Measurements from ENCODE around the gene SMOC1.

The SMOC1 gene

GRCh38 chr14:69842686-69843420 is 36.4 kb upstream of the SMOC1 start:
- H3K9ac ChIP-seq (ENCODE audit: low read length): no peak overlapping the region
- peaks cover 35 to 54% of the 10 kb centered on the region in 2 experiments for H3K27me3 ChIP-seq (ENCODE audit: control insufficient read depth in 1 of 2, insufficient read depth in 1 of 2, low read length in 2 of 2)
- no peak overlapping the region for H4K8ac ChIP-seq (ENCODE audit: low read length)
- H2BK12ac ChIP-seq (ENCODE audit: low read length in 2 of 2): no peak overlapping the region
- H3K27ac ChIP-seq (ENCODE audit: low read length, poor library complexity, severe bottlenecking): no peak overlapping the region
- H4K91ac ChIP-seq (ENCODE audit: low read length): no peak overlapping the region
- H3K18ac ChIP-seq (ENCODE audit: low read depth in 1 of 2, low read length in 2 of 2): no peak overlapping the region
- H3K4me2 ChIP-seq (ENCODE audit: low read length, poor library complexity, severe bottlenecking): no peak overlapping the region
- no peak for DNase-seq
- H3K23ac ChIP-seq (ENCODE audit: low read length in 2 of 2): no peak overlapping the region
- 52% methylated on average over 11 of the region's 13 CpGs for WGBS
- H3K36me3 ChIP-seq (ENCODE audit: control insufficient read depth in 1 of 2, insufficient read depth in 2 of 2, low read depth in 1 of 2, low read length in 2 of 2): no peaks in the 10 kb centered on the region
- H3K9me3 ChIP-seq (ENCODE audit: control insufficient read depth, low read length): no peaks in the 10 kb centered on the region
- H2BK120ac ChIP-seq (ENCODE audit: low read depth, low read length): no peak overlapping the region
- no peak overlapping the region for H3K4me3 ChIP-seq (ENCODE audit: insufficient read depth in 1 of 2, low read depth in 1 of 2, low read length in 2 of 2)
- H2BK15ac ChIP-seq (ENCODE audit: low read depth, poor library complexity, severe bottlenecking): no peak overlapping the region
- H3K79me1 ChIP-seq (replicated peaks; ENCODE audit: low read length, poor library complexity, severe bottlenecking): no peaks in the 10 kb centered on the region
- H2BK5ac ChIP-seq (ENCODE audit: low read depth, low read length, poor library complexity, severe bottlenecking): no peak overlapping the region
- H2AFZ ChIP-seq (ENCODE audit: low read depth, low read length): no peak overlapping the region
- no peak overlapping the region for H3K4ac ChIP-seq (ENCODE audit: low read depth in 1 of 2, low read length in 2 of 2)
- peaks cover 3% of the 10 kb centered on the region for H3K4me1 ChIP-seq (ENCODE audit: control insufficient read depth, insufficient read depth, low read depth, low read length)
- no peak overlapping the region for H2AK5ac ChIP-seq (ENCODE audit: low read length, severe bottlenecking)
- H3K14ac ChIP-seq (ENCODE audit: low read length in 2 of 2): no peak overlapping the region

GRCh38 chr14:69844171-69844570 is 35.0 kb upstream of the SMOC1 start:
- no peak overlapping the region for H2AFZ ChIP-seq (ENCODE audit: low read depth, low read length)
- H3K4me1 ChIP-seq (ENCODE audit: control insufficient read depth, insufficient read depth, low read depth, low read length): peaks cover 3% of the 10 kb centered on the region
- DNase-seq: no peak
- no peak overlapping the region for H3K18ac ChIP-seq (ENCODE audit: low read depth in 1 of 2, low read length in 2 of 2)
- no peak overlapping the region for H3K4ac ChIP-seq (ENCODE audit: low read depth in 1 of 2, low read length in 2 of 2)
- WGBS: 87% methylated on average over 2 of the region's 2 CpGs
- no peaks in the 10 kb centered on the region for H3K79me1 ChIP-seq (replicated peaks; ENCODE audit: low read length, poor library complexity, severe bottlenecking)
- peaks cover 47 to 54% of the 10 kb centered on the region in 2 experiments for H3K27me3 ChIP-seq (ENCODE audit: control insufficient read depth in 1 of 2, insufficient read depth in 1 of 2, low read length in 2 of 2)
- no peak overlapping the region for H3K4me2 ChIP-seq (ENCODE audit: low read length, poor library complexity, severe bottlenecking)
- H4K91ac ChIP-seq (ENCODE audit: low read length): no peak overlapping the region
- H3K9ac ChIP-seq (ENCODE audit: low read length): no peak overlapping the region
- H4K8ac ChIP-seq (ENCODE audit: low read length): no peak overlapping the region
- H3K9me3 ChIP-seq (ENCODE audit: control insufficient read depth, low read length): no peaks in the 10 kb centered on the region
- no peak overlapping the region for H3K4me3 ChIP-seq (ENCODE audit: insufficient read depth in 1 of 2, low read depth in 1 of 2, low read length in 2 of 2)
- no peak overlapping the region for H2BK5ac ChIP-seq (ENCODE audit: low read depth, low read length, poor library complexity, severe bottlenecking)
- no peak overlapping the region for H3K23ac ChIP-seq (ENCODE audit: low read length in 2 of 2)
- H2AK5ac ChIP-seq (ENCODE audit: low read length, severe bottlenecking): no peak overlapping the region
- H2BK120ac ChIP-seq (ENCODE audit: low read depth, low read length): no peak overlapping the region
- no peak overlapping the region for H3K27ac ChIP-seq (ENCODE audit: low read length, poor library complexity, severe bottlenecking)
- H2BK12ac ChIP-seq (ENCODE audit: low read length in 2 of 2): no peak overlapping the region
- H2BK15ac ChIP-seq (ENCODE audit: low read depth, poor library complexity, severe bottlenecking): no peak overlapping the region
- no peak overlapping the region for H3K14ac ChIP-seq (ENCODE audit: low read length in 2 of 2)
- no peaks in the 10 kb centered on the region for H3K36me3 ChIP-seq (ENCODE audit: control insufficient read depth in 1 of 2, insufficient read depth in 2 of 2, low read depth in 1 of 2, low read length in 2 of 2)

- Histone ChIP-seq H3K4me3 (ENCODE audit: insufficient read depth in 1 of 2, low read depth in 1 of 2, low read length in 2 of 2) (no peak overlapping the region), H2BK15ac (ENCODE audit: low read depth, poor library complexity, severe bottlenecking) (no peak overlapping the region), H3K9me3 (ENCODE audit: control insufficient read depth, low read length) (no peaks in the 10 kb centered on the region), H3K14ac (ENCODE audit: low read length in 2 of 2) (no peak overlapping the region), H3K4me1 (ENCODE audit: control insufficient read depth, insufficient read depth, low read depth, low read length) (peaks cover 4% of the 10 kb centered on the region), H3K18ac (ENCODE audit: low read depth in 1 of 2, low read length in 2 of 2) (no peak overlapping the region), H2BK5ac (ENCODE audit: low read depth, low read length, poor library complexity, severe bottlenecking) (no peak overlapping the region), H3K4ac (ENCODE audit: low read depth in 1 of 2, low read length in 2 of 2) (no peak overlapping the region), H4K8ac (ENCODE audit: low read length) (no peak overlapping the region), H3K36me3 (ENCODE audit: control insufficient read depth in 1 of 2, insufficient read depth in 2 of 2, low read depth in 1 of 2, low read length in 2 of 2) (no peaks in the 10 kb centered on the region), H3K4me2 (ENCODE audit: low read length, poor library complexity, severe bottlenecking) (no peak overlapping the region), H4K91ac (ENCODE audit: low read length) (no peak overlapping the region), H2BK120ac (ENCODE audit: low read depth, low read length) (no peak overlapping the region), H2BK12ac (ENCODE audit: low read length in 2 of 2) (no peak overlapping the region), H3K23ac (ENCODE audit: low read length in 2 of 2) (no peak overlapping the region), H2AFZ (ENCODE audit: low read depth, low read length) (no peak overlapping the region), H3K27ac (ENCODE audit: low read length, poor library complexity, severe bottlenecking) (no peak overlapping the region), H3K27me3 (ENCODE audit: control insufficient read depth in 1 of 2, insufficient read depth in 1 of 2, low read length in 2 of 2) (peaks cover 48 to 51% of the 10 kb centered on the region in 2 experiments), H2AK5ac (ENCODE audit: low read length, severe bottlenecking) (no peak overlapping the region), H3K9ac (ENCODE audit: low read length) (no peak overlapping the region), H3K79me1 (replicated peaks; ENCODE audit: low read length, poor library complexity, severe bottlenecking) (no peaks in the 10 kb centered on the region)
- WGBS: 54% methylated on average over 2 of the region's 2 CpGs
- DNase-seq: no peak
These were observed 34.1 kb upstream of the SMOC1 start for GRCh38 chr14:69845050-69845581.

- Histone ChIP-seq H3K9ac (ENCODE audit: low read length) (no peak overlapping the region), H3K27me3 (ENCODE audit: control insufficient read depth in 1 of 2, insufficient read depth in 1 of 2, low read length in 2 of 2) (peaks cover 41 to 49% of the 10 kb centered on the region in 2 experiments), H2BK120ac (ENCODE audit: low read depth, low read length) (no peak overlapping the region), H4K8ac (ENCODE audit: low read length) (no peak overlapping the region), H2AK5ac (ENCODE audit: low read length, severe bottlenecking) (no peak overlapping the region), H3K4me3 (ENCODE audit: insufficient read depth in 1 of 2, low read depth in 1 of 2, low read length in 2 of 2) (no peak overlapping the region), H3K4me1 (ENCODE audit: control insufficient read depth, insufficient read depth, low read depth, low read length) (peaks cover 4% of the 10 kb centered on the region), H3K18ac (ENCODE audit: low read depth in 1 of 2, low read length in 2 of 2) (no peak overlapping the region), H2BK15ac (ENCODE audit: low read depth, poor library complexity, severe bottlenecking) (no peak overlapping the region), H4K91ac (ENCODE audit: low read length) (no peak overlapping the region), H3K79me1 (replicated peaks; ENCODE audit: low read length, poor library complexity, severe bottlenecking) (no peaks in the 10 kb centered on the region), H2BK5ac (ENCODE audit: low read depth, low read length, poor library complexity, severe bottlenecking) (no peak overlapping the region), H3K23ac (ENCODE audit: low read length in 2 of 2) (no peak overlapping the region), H3K4me2 (ENCODE audit: low read length, poor library complexity, severe bottlenecking) (no peak overlapping the region), H3K9me3 (ENCODE audit: control insufficient read depth, low read length) (no peaks in the 10 kb centered on the region), H3K14ac (ENCODE audit: low read length in 2 of 2) (no peak overlapping the region), H2AFZ (ENCODE audit: low read depth, low read length) (no peak overlapping the region), H3K4ac (ENCODE audit: low read depth in 1 of 2, low read length in 2 of 2) (no peak overlapping the region), H3K36me3 (ENCODE audit: control insufficient read depth in 1 of 2, insufficient read depth in 2 of 2, low read depth in 1 of 2, low read length in 2 of 2) (no peaks in the 10 kb centered on the region), H2BK12ac (ENCODE audit: low read length in 2 of 2) (no peak overlapping the region), H3K27ac (ENCODE audit: low read length, poor library complexity, severe bottlenecking) (no peak overlapping the region)
- no peak for DNase-seq
- 82% methylated on average over 2 of the region's 5 CpGs for WGBS
These were observed 33.4 kb upstream of the SMOC1 start for GRCh38 chr14:69845787-69846186.

Measured in mesenchymal stem cell (in vitro differentiated cells and primary cell).